SK-N-SH (cell line): Measurements from ENCODE around the gene MVD. TPM values are rescaled to one million over a fixed set of nuclear protein-coding genes. Genes with fewer than 3 reads are reported as not detected.

Experiments used
- CTCF ChIA-PET: fragments of 300-600, 350-600 bp; formaldehyde crosslinking; extraction: SDS; loops from one replicate; lab custom pipeline; 2021; lab: Yijun Ruan, JAX
- POLR2A ChIA-PET: fragments of 350-600 bp; sonication (Branson Sonifier 250); formaldehyde crosslinking; extraction: SDS; loops from one replicate; lab custom pipeline; 2020; ENCODE audit warnings: antibody characterized with exemption, inconsistent platforms; lab: Yijun Ruan, JAX
- DNase-seq: peaks from one replicate; pipeline ENCODE4 v3.0.0; 2012
- H2AFZ ChIP-seq: fragments of 200-600 bp; sonication (generic); 2 replicates; pipeline ENCODE4 v1.8.1; 2016; ENCODE audit warnings: antibody characterized with exemption, mild to moderate bottlenecking, low read depth
- H3F3A ChIP-seq: fragments of 200-600 bp; sonication (generic); replicated peaks from 2 replicates; pipeline ENCODE3; 2016; ENCODE audit warnings: antibody characterized with exemption, mild to moderate bottlenecking; ENCODE audit not compliant: insufficient read depth
- H3K27ac ChIP-seq, 2 experiments: fragments of 200-500 bp in 1 of 2; fragments of 200-600 bp in 1 of 2; sonication (Bioruptor generic) in 1 of 2; sonication (generic), shearing (Covaris generic) in 1 of 2; 2 replicates each; pipeline versions ENCODE4 v1.5.1 to v1.6.1; 2014 to 2016; ENCODE audit warnings: low read depth in 2 of 2, inconsistent platforms in 1 of 2, low read length in 1 of 2, mild to moderate bottlenecking in 1 of 2, mixed read lengths in 1 of 2
- H3K27me3 ChIP-seq: fragments of 200-600 bp; sonication (generic), shearing (Covaris generic); 2 replicates; pipeline ENCODE4 v1.6.1; 2016; ENCODE audit warnings: mixed run types; ENCODE audit not compliant: insufficient read depth
- H3K36me3 ChIP-seq, 2 experiments: fragments of 200-500 bp in 1 of 2; fragments of 200-600 bp in 1 of 2; sonication (Bioruptor generic) in 1 of 2; sonication (generic) in 1 of 2; replicated peaks in 1 of 2; 2 replicates each; pipeline versions ENCODE3 to v1.5.1; 2014 to 2016; ENCODE audit warnings: low read length in 1 of 2, mild to moderate bottlenecking in 1 of 2; ENCODE audit not compliant: insufficient read depth in 2 of 2, control insufficient read depth in 1 of 2
- H3K4me1 ChIP-seq, 2 experiments: fragments of 200-500 bp in 1 of 2; fragments of 200-600 bp in 1 of 2; sonication (Bioruptor generic) in 1 of 2; sonication (generic), shearing (Covaris generic) in 1 of 2; 2 replicates each; pipeline versions ENCODE4 v1.5.1 to v1.6.1; 2014 to 2016; ENCODE audit warnings: low read depth in 1 of 2, low read length in 1 of 2, mixed run types in 1 of 2; ENCODE audit not compliant: insufficient read depth in 2 of 2, control insufficient read depth in 1 of 2
- H3K4me2 ChIP-seq: fragments of 200-600 bp; sonication (generic), shearing (Covaris generic); 2 replicates; pipeline ENCODE4 v1.6.1; 2017; ENCODE audit warnings: mixed run types
- H3K4me3 ChIP-seq, 2 experiments: fragments of 200-500 bp in 1 of 2; fragments of 200-600 bp in 1 of 2; sonication (Bioruptor generic) in 1 of 2; sonication (generic), shearing (Covaris generic) in 1 of 2; 2 replicates each; pipeline versions ENCODE4 v1.5.1 to v1.8.1; 2014 to 2016; ENCODE audit warnings: low read depth in 2 of 2, inconsistent platforms in 1 of 2, low read length in 1 of 2, mild to moderate bottlenecking in 1 of 2, mixed read lengths in 1 of 2, moderate library complexity in 1 of 2
- H3K79me2 ChIP-seq: fragments of 200-600 bp; sonication (generic); 2 replicates; pipeline ENCODE4 v1.8.1; 2017; ENCODE audit warnings: mild to moderate bottlenecking; ENCODE audit not compliant: insufficient read depth
- H3K9ac ChIP-seq: fragments of 200-600 bp; sonication (generic); 2 replicates; pipeline ENCODE4 v1.6.1; 2017; ENCODE audit warnings: mixed run types
- H3K9me2 ChIP-seq: fragments of 200-600 bp; sonication (generic); 2 replicates; pipeline ENCODE4 v1.6.1; 2017; ENCODE audit warnings: mixed run types
- H3K9me3 ChIP-seq: fragments of 200-600 bp; sonication (generic); 2 replicates; pipeline ENCODE4 v1.6.1; 2017; ENCODE audit warnings: mixed run types, mild to moderate bottlenecking, moderate library complexity
- H4K20me1 ChIP-seq: fragments of 200-600 bp; sonication (generic); 2 replicates; pipeline ENCODE4 v1.6.1; 2017; ENCODE audit warnings: mild to moderate bottlenecking, mixed run types; ENCODE audit not compliant: insufficient read depth
- CHD2 ChIP-seq: fragments of 150-350 bp; IDR thresholded peaks from 2 replicates; pipeline ENCODE4 v1.6.1; 2018; ENCODE audit warnings: low read length; ENCODE audit not compliant: partially characterized antibody
- EP300 ChIP-seq, 2 experiments: IDR thresholded peaks; 2 replicates each; pipeline versions ENCODE4 v1.4.0 to v1.6.1; 2012; ENCODE audit warnings: borderline replicate concordance in 1 of 2, low read depth in 1 of 2, low read length in 1 of 2
- EZH2phosphoT487 ChIP-seq: fragments of 200-600 bp; sonication (generic); IDR thresholded peaks from 2 replicates; pipeline ENCODE4 v1.6.1; 2017; ENCODE audit warnings: low read depth, mixed run types, mild to moderate bottlenecking, antibody characterized with exemption, moderate library complexity, borderline replicate concordance
- GABPA ChIP-seq: IDR thresholded peaks from 2 replicates; pipeline ENCODE4 v1.4.0; 2012; ENCODE audit warnings: low read depth, mild to moderate bottlenecking
- NFIC ChIP-seq: IDR thresholded peaks from 2 replicates; pipeline ENCODE4 v1.4.0; 2012; ENCODE audit warnings: borderline replicate concordance
- NRF1 ChIP-seq: IDR thresholded peaks from 2 replicates; pipeline ENCODE4 v1.6.1; 2012; ENCODE audit warnings: low read depth, mild to moderate bottlenecking, low read length
- RAD21 ChIP-seq: IDR thresholded peaks from 2 replicates; pipeline ENCODE4 v1.6.1; 2012; ENCODE audit warnings: mild to moderate bottlenecking, low read length
- RCOR1 ChIP-seq: fragments of 150-350 bp; IDR thresholded peaks from 2 replicates; pipeline ENCODE4 v1.6.1; 2017; ENCODE audit warnings: antibody characterized with exemption, low read length
- REST ChIP-seq: IDR thresholded peaks from 2 replicates; pipeline ENCODE4 v1.6.1; 2012; ENCODE audit warnings: mild to moderate bottlenecking, low read depth, low read length, moderate library complexity
- RXRA ChIP-seq: IDR thresholded peaks from 2 replicates; pipeline ENCODE4 v1.4.0; 2012; ENCODE audit warnings: low read depth, mild to moderate bottlenecking, borderline replicate concordance
- TEAD4 ChIP-seq: IDR thresholded peaks from 2 replicates; pipeline ENCODE4 v1.4.0; 2012; ENCODE audit warnings: mild to moderate bottlenecking, borderline replicate concordance; ENCODE audit not compliant: insufficient read depth
- WGBS: methylation state at CpG from one replicate; pipeline ENCODE4 v1.1.6; 2017; ENCODE audit warnings: low lambda C conversion rate; 5-methylcytosine and 5-hydroxymethylcytosine counted together
- polyA plus RNA-seq, 3 experiments: library from polyadenylated mRNA; depleted of rRNA; stranded (reverse); fragments of >200 nt; gene quantifications; 2 replicates each; pipeline ENCODE4 v1.2.3, GENCODE V29; 2012
- TF ChIP-seq, protein P1 (sequence below): IDR thresholded peaks from 2 replicates; pipeline ENCODE4 v1.4.0; 2012; ENCODE audit warnings: low read depth, borderline replicate concordance
- TF ChIP-seq, protein P2 (sequence below): fragments of 150-350 bp; IDR thresholded peaks from 2 replicates; pipeline ENCODE4 v1.6.1; 2016; ENCODE audit warnings: mild to moderate bottlenecking, low read depth, low read length
- TF ChIP-seq, protein P3 (sequence below): IDR thresholded peaks from 2 replicates; pipeline ENCODE4; 2012

MVD gene
- polyA plus RNA-seq, 1 of the 3 experiments (the other 2 are of a cell fraction): 15.7 TPM

DNA sequence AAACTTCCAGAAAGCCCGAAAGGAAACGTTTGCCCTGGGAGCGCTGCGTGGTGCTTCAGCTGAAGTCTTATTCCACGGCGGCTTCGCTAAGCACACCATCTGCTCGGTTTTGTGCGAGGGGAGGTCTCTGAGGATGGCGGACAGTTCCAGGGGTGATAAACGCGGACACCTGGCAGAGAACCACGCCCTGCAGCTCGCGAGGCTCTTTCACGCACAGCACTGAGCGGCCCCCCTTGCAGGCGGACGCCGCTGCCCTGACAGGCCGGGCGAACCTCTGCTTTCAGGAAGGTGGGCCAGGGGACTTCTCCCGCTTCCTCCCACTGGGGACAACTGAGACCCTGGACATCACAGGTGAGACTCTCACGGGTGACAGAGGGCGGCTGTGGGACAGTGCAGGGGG lies 3.7 kb downstream of the MVD start:
- POLR2A ChIA-PET: no interaction called here
- H3K9ac ChIP-seq: no peak overlapping the region
- H2AFZ ChIP-seq: no peak overlapping the region
- DNase-seq: no peak
- peaks cover 0 to 8% of the 10 kb centered on the region in 2 experiments for H3K36me3 ChIP-seq
- no peaks in the 10 kb centered on the region for H4K20me1 ChIP-seq
- H3K27me3 ChIP-seq: no peaks in the 10 kb centered on the region
- H3K4me2 ChIP-seq: no peak overlapping the region
- H3K9me3 ChIP-seq: no peaks in the 10 kb centered on the region
- CTCF ChIA-PET: no interaction called here
- peaks cover 4% of the 10 kb centered on the region for H3F3A ChIP-seq
- H3K4me3 ChIP-seq: no peak overlapping the region
- peaks cover 0 to 5% of the 10 kb centered on the region in 2 experiments; a peak in 1 of 4 replicates for H3K4me1 ChIP-seq
- H3K9me2 ChIP-seq: no peaks in the 10 kb centered on the region
- TF ChIP-seq EZH2phosphoT487 (no peak), NRF1 (no peak), REST (no peak), TEAD4 (no peak), RAD21 (no peak), RCOR1 (no peak), RXRA (no peak), CHD2 (no peak), EP300 (IDR thresholded peaks at IDR 0.05; ENCODE audit: borderline replicate concordance in 1 of 2, low read depth in 1 of 2, low read length in 1 of 2) (no peak), NFIC (no peak), GABPA (no peak)
- TF ChIP-seq, protein P1, sequence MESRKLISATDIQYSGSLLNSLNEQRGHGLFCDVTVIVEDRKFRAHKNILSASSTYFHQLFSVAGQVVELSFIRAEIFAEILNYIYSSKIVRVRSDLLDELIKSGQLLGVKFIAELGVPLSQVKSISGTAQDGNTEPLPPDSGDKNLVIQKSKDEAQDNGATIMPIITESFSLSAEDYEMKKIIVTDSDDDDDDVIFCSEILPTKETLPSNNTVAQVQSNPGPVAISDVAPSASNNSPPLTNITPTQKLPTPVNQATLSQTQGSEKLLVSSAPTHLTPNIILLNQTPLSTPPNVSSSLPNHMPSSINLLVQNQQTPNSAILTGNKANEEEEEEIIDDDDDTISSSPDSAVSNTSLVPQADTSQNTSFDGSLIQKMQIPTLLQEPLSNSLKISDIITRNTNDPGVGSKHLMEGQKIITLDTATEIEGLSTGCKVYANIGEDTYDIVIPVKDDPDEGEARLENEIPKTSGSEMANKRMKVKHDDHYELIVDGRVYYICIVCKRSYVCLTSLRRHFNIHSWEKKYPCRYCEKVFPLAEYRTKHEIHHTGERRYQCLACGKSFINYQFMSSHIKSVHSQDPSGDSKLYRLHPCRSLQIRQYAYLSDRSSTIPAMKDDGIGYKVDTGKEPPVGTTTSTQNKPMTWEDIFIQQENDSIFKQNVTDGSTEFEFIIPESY: no peak
- TF ChIP-seq, protein P2, sequence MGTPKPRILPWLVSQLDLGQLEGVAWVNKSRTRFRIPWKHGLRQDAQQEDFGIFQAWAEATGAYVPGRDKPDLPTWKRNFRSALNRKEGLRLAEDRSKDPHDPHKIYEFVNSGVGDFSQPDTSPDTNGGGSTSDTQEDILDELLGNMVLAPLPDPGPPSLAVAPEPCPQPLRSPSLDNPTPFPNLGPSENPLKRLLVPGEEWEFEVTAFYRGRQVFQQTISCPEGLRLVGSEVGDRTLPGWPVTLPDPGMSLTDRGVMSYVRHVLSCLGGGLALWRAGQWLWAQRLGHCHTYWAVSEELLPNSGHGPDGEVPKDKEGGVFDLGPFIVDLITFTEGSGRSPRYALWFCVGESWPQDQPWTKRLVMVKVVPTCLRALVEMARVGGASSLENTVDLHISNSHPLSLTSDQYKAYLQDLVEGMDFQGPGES: no peak
- TF ChIP-seq, protein P3, sequence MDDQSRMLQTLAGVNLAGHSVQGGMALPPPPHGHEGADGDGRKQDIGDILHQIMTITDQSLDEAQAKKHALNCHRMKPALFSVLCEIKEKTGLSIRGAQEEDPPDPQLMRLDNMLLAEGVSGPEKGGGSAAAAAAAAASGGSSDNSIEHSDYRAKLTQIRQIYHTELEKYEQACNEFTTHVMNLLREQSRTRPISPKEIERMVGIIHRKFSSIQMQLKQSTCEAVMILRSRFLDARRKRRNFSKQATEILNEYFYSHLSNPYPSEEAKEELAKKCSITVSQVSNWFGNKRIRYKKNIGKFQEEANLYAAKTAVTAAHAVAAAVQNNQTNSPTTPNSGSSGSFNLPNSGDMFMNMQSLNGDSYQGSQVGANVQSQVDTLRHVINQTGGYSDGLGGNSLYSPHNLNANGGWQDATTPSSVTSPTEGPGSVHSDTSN: no peak
- no peak overlapping the region for H3K27ac ChIP-seq
- 92% methylated on average over 11 of the region's 25 CpGs for WGBS
- H3K79me2 ChIP-seq: peaks cover 11% of the 10 kb centered on the region
